NCI-H187 (cell line): ENCODE results near the gene CAMK4.
"Not testable (repeated sequence)": the region's sequence is repeated elsewhere in the genome, so short reads cannot be mapped to it uniquely, and the experiment has no call there.

Source experiments
- DNase-seq, 2 experiments: peaks; one replicate each; lab custom pipeline; 2025; lab: John Stamatoyannopoulos, UW

CAMK4 gene

GRCh38 chr5:111310711-111311620 is 86.8 kb downstream of the CAMK4 start:
- DNase-seq = no peak

DNA sequence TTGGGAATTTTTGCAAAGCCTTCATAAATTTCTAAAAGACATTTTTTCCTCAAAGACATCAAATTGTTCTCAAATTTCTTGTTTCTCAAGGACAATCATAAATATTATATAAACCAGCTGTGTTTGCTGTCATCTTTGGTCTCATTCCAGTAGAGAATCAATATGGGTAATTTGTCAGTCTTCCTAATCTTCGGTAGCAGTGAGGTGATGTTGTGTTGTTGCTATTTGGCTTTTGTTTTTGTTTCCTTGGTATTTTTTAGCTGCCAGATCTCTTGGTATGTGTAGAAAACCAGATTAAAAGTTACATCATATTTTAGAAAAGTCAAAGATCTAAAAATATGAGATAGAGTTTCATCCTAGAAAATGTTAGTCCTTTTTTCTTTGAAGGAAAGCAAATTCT is 87.5 kb downstream of the CAMK4 start:
- DNase-seq = no peak

GRCh38 chr5:111313017-111313724 is 89.0 kb downstream of the CAMK4 start:
- no peak for DNase-seq

DNA sequence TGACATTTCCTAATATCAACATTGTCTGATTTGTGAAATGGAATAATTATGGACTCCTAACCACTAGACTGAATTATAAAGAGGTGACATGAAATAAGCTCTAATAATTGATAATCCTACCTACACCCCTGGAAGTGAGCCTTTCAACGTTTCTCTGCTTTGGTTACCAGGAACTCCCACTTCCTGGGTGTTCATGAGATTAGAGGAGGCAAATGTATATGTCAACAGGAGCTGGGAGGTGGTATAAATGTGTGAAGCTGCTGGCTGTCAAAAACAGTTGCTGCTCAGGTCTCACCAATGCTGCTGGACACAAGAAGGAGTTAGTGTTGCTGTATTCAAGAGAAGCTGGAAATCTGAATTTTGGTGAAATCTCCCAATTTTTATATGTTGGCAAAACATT is 96.8 kb downstream of the CAMK4 start:
- no peak for DNase-seq

DNA sequence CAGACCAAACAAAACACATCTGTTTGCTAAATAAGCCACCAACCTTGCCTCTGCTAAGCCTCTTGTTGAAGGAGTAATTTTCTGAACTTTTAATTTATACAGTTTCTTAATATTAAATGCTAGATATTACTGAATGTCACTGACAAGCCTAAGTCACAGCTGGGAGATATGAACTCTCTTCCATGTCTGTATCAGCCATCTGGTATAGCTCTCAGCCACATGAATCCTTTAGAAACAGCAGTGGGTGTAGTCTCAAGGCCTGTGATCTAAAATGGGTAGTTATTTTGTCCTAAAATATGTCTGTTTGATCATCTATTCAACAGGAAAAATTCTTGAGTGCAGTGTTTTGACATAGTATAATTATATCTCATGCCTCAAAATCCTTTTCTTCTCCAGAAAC is 97.2 kb downstream of the CAMK4 start:
- no peak for DNase-seq

DNA sequence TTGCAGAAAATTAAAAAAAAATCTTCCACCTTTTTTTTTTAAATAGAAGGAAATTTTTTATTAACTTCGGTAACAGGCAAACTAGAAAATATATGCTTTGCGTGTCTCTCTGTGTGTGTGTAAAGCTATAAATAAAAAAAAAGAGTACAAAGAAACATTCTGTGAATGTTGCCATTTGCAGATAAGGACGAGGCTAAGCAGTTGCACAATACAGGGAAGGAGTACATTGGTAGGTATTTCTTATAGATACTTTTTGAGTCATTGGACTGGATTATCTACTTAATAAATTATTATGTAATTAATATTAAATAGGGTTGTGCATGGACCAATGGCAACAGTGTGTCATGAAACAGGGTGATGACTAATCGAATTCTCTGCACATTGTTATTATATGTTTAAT is 102.4 kb downstream of the CAMK4 start:
- no peak for DNase-seq

- DNase-seq = no peak
These were observed 112.9 kb downstream of the CAMK4 start for GRCh38 chr5:111337133-111337532.

DNA sequence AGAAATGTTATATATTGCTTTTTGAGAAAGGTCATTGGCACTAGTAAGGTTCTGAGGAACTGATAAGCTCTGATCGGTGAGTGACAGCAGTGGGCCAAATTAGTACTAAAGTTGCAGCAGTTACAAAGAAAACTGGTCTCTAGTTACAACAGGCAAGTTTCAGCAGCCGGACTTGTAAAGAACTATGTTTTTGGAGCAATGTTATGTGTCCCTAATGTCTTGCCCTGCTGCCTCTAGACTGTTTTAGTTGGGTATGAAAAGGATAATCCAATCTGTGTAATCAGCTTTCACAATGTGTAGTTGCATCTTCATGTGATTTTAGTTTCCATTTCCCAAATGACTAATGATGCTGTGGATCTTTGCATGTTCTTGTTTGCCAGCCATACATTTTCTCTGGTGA is 113.5 kb downstream of the CAMK4 start:
- DNase-seq = no peak

- no peak for DNase-seq
These were observed 121.5 kb downstream of the CAMK4 start for GRCh38 chr5:111345731-111346130.

GRCh38 chr5:111347021-111347420 is 122.8 kb downstream of the CAMK4 start:
- DNase-seq = no peak

- no peak for DNase-seq
These were observed 124.6 kb downstream of the CAMK4 start for GRCh38 chr5:111348661-111349329.

DNA sequence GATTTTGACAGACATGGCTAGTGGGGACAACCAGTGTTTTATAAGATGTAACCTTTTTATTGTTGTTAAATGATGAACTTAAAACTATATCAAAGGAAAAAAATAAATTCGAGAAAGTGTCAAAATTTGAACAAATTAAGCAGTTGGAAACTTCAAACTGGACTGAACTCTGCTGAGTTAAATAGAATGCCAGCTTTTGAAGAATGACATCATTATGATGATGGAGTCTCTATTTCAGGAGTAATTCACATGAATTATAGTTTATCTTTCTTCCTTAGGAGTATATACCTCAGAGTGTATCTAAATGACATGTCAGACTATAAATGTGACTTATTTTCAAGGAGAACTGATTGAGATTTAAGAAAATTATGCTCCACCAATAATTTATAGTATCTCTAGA is 125.2 kb downstream of the CAMK4 start:
- DNase-seq = no peak

DNA sequence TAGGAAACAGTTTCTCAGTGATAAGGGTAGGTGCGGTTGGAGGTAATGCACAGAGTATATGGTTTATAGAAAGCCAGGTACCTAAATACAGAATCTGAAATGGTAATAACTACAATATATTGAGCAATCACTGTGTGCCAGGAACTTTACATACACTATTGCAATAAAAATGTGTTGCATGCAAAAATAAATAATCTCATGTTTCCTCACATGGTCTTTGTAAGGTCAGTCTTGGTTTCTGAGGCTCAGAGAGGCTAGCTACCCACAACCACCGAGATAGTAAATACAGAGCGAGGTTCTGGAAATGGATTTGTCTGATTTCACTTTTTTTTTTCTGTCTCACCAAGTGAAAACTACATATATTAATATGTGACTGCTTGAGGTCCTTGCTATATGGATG is 128.9 kb downstream of the CAMK4 start:
- no peak for DNase-seq

GRCh38 chr5:111358726-111359125 is 134.5 kb downstream of the CAMK4 start:
- not testable (repeated sequence) for DNase-seq

DNA sequence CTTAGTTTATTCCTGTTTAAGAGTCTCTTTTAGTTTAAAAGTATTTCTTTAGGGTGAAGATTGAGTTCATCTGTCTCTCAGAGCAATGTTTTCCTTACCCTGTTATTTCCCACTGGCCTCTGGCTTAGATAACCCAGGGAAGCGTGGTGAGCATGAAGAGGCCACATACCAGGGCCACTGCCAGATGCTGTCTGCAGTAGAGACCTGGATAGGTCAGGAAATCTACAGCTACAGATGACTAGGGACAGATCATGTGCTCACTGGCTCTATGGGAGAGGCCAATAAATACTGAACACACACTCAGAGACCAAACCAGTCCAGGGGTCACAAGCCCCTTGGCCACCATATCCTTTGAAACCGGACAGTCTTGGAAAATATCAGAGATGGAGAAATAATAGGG is 136.0 kb downstream of the CAMK4 start:
- DNase-seq = no peak

DNA sequence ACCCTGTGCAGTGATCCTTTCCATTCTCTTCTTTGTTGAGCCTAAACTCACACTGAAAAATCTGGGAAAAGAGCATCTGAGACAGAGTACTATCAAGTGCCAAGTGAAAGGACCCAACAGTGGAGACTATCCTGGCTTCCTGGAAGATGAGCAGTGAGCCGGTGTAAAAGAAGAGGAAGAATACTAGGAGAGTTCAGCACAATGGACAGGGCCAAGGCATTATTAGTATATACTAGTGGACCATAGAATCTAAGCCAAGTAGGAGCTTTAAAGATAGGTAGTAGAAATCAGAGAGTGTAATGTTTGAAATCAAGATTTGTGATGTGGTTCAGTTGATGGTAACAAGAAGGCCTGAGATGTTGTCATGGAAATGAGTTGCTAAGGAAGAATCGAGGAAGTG is 140.8 kb downstream of the CAMK4 start:
- DNase-seq = no peak

- no peak for DNase-seq
These were observed 142.2 kb downstream of the CAMK4 start for GRCh38 chr5:111366388-111366787.

GRCh38 chr5:111367115-111367514 is 142.9 kb downstream of the CAMK4 start:
- no peak for DNase-seq

GRCh38 chr5:111372799-111373198 is 148.6 kb downstream of the CAMK4 start:
- DNase-seq = no peak

DNA sequence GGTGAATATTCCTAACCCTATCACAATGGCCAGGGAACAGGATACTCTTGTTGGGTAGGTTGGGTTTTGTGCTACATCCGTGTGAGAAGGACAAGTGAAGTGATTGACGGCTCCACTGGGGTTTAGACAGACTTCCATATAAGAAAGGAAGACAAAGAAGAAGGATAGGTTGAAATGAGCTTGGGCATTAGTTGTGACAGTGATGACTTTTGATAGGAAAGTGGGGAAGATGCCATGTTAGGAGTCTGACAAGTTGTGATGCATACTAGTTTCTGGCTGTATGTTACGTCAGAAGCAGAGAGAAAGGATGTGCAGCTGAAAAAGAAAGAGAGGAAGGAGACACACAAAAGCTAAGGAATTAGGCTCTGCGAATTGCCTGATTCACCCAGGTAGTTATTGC is 150.2 kb downstream of the CAMK4 start:
- DNase-seq = no peak

DNA sequence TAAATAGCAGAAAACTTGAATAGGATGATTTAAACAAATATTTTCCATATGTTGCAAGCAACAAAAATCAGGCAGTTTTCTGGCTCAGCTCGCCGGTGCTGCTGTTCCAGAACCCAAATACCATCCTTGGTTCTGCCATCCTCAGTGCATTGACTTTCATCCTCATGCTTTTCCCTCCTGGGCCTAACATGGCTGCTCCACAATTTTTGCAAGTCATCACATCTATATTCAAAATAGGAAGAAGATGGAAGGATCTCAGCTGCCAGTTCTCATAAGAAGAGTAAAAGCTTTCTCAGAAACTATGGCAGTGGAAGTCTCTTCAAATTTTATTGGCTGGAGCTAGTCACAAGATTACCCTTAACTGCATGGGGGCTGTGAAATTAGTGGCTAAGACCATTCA is 151.5 kb downstream of the CAMK4 start:
- no peak for DNase-seq

DNA sequence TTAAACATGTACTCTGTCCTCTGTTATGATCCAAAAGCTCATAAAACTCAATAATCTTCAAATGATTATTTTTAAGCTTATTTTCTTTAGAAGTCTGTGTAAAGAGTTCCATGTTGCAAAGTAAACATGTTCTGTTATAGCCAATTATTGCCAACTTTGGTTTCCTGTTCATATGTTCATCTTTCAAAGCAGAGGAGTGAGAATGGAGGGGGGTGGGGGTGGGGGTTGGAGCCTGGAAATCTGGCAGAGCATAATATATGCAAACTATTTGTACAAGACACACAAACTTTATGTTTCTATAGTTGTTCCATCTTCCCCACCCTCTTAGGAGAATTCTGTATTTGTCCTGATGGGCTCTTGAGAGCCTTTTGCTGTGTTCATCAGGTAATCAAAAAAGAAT is 153.1 kb downstream of the CAMK4 start:
- no peak for DNase-seq

GRCh38 chr5:111379391-111379816 is 155.2 kb downstream of the CAMK4 start:
- DNase-seq = no peak
